Fibroblast of peridontal ligament (primary cell): ENCODE measurements around the gene ATP7B.
"Not testable (repeated sequence)": the region's sequence is repeated elsewhere in the genome, so short reads cannot be mapped to it uniquely, and the experiment has no call there.

ENCODE experiments used
- DNase-seq: peaks from one replicate; pipeline ENCODE4 v3.0.0-alpha.2; 2010; ENCODE audit errors: extremely low read depth

ATP7B gene

GRCh38 chr13:52010890-52011631, at the start of gene ATP7B:
Gene ATP7B, minus strand, starts transcription at chr13:52011450. Its CDS starts 113 bp downstream, at chr13:52011337.
- DNase-seq: no peak

DNA sequence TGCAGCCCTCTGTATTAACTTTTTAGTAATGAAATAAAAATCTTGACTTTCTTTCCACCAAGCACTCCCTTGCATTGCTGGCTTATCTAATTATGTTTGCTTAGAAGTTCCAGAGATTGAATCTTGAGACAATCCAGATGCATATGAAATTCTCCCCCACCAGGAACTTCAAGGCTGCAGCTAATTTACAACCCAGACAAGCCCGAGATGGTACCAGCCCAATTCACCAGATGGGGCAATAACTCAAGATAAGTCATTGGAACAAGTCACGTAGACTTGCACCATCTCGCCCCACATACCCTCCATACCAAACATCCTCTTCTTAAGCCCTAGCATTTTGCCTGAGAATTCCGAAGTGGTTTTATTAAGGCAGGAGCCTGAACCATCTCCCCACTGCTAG, 42.2 kb upstream of the ATP7B start:
- DNase-seq: no peak

GRCh38 chr13:52051400-52051799, 40.1 kb upstream of the ATP7B start:
- no peak for DNase-seq

DNA sequence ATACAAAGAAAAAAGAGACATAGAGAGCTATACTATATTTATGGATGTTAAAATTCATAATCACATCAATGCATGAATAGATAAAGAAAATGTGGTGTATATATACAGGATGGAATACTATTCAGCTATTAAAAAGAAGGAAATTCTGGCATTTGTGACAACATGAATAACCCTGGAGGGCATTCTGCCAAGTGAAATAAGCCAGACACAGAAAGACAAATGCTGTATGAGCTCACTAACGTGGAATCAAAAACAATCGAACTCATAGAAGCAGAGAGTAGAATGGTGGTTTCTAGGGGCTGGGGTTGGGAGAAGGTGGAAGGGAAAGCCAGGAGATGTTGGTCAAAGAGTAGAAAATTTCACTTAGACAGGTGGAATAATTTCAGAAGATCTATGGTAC, 37.3 kb upstream of the ATP7B start:
- DNase-seq: peak; percentile 4

- no peak for DNase-seq
Measured at GRCh38 chr13:52047463-52047862, 36.2 kb upstream of the ATP7B start.

DNA sequence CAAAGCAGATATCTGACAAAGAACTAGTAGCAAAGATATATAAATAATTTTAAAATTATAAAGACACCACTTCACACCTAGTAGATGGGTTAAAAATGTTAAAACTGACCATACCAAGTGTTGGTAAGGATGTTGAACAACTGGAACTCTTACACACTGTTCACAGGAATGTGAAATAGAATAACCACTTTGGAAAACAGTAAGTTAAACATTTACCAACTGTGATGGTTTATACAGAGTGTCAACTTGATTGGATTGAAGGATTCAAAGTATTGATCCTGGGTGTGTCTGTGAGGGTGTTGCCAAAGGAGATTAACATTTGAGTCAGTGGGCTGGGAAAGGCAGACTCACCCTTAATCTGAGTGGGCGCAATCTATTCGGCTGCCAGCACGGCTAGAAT, 32.4 kb upstream of the ATP7B start:
- DNase-seq: no peak

- no peak for DNase-seq
Measured at GRCh38 chr13:52036037-52036436, 24.8 kb upstream of the ATP7B start.

DNA sequence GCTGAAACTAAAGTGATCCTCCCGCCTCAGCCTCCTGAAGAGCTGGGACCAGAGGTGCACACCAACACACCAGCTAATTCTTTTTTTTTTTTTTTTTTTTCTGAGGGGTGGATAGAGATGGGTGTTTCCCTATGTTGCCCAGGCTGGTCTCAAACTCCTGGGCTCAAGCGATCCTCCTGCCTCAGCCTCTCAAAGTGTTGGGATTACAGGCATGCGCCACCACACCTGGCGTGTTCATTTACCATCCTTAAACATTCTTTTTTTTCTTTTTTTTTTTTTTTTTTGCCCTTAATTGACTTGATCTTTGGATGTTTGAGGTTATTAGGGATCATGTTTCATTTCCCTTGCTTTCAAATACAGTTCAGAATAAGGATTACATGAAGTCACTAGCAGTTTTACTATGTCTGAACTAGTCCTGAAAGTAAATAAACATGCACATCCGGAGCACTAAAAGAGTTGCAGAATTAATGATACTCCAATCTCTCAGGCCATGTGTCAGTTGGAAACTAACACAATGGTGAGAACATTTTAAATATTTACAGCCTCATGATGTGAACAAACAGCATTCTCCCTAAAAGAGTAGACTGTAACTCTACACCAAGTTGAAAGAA, 23.5 kb upstream of the ATP7B start:
- DNase-seq: no peak

DNA sequence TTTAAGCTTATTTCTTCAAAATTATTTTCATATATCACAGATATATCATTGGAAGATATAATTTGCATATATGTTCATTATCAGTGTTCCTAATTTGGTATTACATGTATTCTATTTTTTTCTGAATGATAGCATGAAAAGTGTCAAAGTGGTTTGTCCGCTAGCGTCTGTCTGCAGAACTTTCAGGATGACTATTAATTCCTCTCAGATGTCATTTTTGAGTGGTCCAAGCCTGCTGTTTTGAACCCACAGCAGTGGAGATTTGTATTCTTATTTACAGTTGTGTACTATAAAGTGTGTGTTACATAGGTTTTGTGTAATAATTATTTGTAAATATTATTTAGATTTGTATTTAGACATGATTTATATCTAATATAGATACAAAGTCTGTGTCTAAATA, 21.8 kb upstream of the ATP7B start:
- no peak for DNase-seq

DNA sequence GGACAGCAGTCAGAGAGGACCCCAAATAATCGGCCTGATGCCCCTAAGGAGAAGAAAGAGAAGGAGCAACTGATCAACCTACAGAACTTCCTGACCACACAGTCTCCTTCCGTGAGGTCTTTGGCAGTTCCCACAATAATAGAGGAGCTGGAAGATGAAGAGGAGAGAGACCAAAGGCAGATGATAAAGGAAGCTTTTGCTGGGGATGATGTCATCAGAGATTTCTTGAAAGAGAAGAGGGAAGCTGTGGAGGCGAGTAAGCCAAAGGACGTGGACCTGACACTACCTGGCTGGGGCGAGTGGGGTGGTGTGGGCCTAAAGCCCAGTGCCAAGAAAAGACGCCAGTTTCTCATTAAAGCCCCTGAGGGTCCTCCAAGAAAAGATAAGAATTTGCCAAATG, 19.2 kb upstream of the ATP7B start:
- not testable (repeated sequence) for DNase-seq

- no peak for DNase-seq
Measured at GRCh38 chr13:52029569-52029968, 18.3 kb upstream of the ATP7B start.

DNA sequence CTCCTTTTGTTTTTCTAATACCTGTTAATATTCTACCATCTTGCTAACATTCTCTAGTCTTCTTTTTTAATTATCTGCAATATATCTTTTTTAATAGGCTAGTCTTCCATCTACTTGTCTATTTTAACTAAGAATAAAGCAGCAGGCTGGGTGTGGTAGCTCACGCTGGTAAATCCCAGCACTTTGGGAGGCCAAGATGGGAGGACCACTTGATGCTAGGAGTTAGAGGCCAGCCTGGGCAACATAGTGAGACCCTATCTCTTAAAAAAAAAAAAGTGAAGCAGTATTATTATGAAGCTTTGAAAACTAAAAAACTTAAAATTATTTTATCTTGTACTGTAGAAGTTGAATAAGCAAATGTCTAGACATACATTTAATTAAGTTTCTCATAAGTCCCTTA, 16.6 kb upstream of the ATP7B start:
- DNase-seq: no peak

- DNase-seq: no peak
Measured at GRCh38 chr13:52026246-52026626, 15.0 kb upstream of the ATP7B start.

- DNase-seq: no peak
Measured at GRCh38 chr13:52025475-52026245, 14.4 kb upstream of the ATP7B start.

GRCh38 chr13:52024481-52024880, 13.2 kb upstream of the ATP7B start, which contains the start of gene UTP14C:
Gene UTP14C, plus strand, starts transcription at chr13:52024691. Its CDS starts 4,114 bp downstream, at chr13:52028805.
- DNase-seq: no peak

DNA sequence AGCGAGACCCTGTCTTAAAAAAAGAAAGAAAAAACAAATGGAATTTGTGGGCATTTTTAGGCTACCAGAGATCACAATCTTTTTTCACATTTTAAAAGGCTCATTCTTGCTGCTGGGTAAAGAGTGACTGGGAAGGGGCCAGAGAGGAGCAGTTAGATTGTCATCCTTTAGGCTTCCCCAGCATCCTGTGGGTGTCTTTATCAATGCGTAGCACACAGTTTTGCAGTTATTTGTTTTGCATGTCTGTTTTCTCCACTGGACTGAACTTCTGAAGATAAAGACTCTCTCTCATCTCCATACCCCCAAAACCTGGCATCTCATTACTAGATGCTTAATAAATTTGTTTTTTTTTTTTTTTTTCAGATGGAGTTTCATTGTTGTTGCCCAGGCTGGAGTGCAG, 11.1 kb upstream of the ATP7B start:
- DNase-seq: no peak

DNA sequence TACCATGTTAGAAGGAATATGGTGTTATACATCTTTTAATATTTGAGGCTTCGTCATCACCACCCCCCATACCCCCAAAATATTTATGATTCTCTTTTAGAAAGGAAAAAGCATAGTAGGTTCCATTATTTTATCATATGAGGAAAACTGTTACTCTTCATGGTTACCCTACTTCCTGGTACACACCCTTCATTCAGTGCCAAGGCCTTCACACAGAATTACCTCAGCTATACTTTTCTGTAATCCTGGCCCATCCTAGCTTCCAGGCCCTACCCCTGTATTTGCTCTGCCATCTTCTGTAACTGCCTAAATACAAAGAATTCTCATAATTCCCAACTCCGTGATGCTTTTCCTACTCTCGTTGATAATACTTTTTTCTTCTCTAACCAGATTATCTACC, 8.9 kb upstream of the ATP7B start:
- DNase-seq: no peak

- no peak for DNase-seq
Measured at GRCh38 chr13:52016296-52016695, 5.0 kb upstream of the ATP7B start.

DNA sequence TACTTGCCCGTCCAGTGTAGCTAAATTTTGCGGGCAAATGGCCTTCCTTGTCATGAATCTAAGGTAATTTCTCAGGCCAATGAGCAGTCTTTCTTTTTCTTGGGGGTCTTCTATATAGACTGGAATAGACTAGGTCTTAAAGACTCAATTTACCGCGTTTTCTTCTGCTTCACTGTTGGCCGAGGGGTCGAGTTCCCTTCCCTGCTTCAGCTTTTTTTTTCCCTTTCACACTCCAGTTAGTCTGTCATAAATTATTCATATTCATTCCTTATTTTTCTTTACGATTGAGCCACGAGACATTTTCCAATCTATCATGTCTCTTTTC, 1.2 kb upstream of the ATP7B start:
- no peak for DNase-seq

GRCh38 chr13:52011632-52012511, 622 bp upstream of the ATP7B start, which contains the start of gene ALG11:
Gene ALG11, plus strand, starts transcription at chr13:52012398. Its CDS starts 21 bp downstream, at chr13:52012419.
- DNase-seq: peak; percentile 97

- no peak for DNase-seq
Measured at GRCh38 chr13:52009946-52010345, 1.3 kb downstream of the ATP7B start.
